Spleen (tissue), 11 donors: ENCODE measurements around the gene PHLDA2. TPM values are rescaled to one million over a fixed set of nuclear protein-coding genes. Genes with fewer than 3 reads are reported as not detected.

ENCODE experiments used
- DNase-seq: peaks from one replicate; pipeline ENCODE4 v3.0.0-alpha.2; 2020
- H3K27ac ChIP-seq, 8 donors: fragments of 200-600 bp; sonication (generic) in 7 of 8; 1 replicate in 4 of 8; 2 replicates in 4 of 8; pipeline versions ENCODE4 v1.5.0 to v1.8.0; 2016 to 2021; ENCODE audit warnings: inconsistent platforms in 4 of 8, mild to moderate bottlenecking in 4 of 8, moderate library complexity in 1 of 8
- H3K27me3 ChIP-seq, 7 donors: fragments of 200-600 bp; sonication (generic) in 6 of 7; replicated peaks in 1 of 7; 1 replicate in 4 of 7; 2 replicates in 3 of 7; pipeline versions ENCODE4 v1.5.0 to v1.8.0; 2016 to 2021; ENCODE audit warnings: inconsistent platforms in 3 of 7, mild to moderate bottlenecking in 1 of 7
- H3K36me3 ChIP-seq, 6 donors: fragments of 200-600 bp; sonication (generic) in 5 of 6; 1 replicate in 4 of 6; 2 replicates in 2 of 6; pipeline versions ENCODE4 v1.5.0 to v1.8.0; 2016 to 2021; ENCODE audit warnings: inconsistent platforms in 2 of 6
- H3K4me1 ChIP-seq, 6 donors: fragments of 200-600 bp; sonication (generic) in 5 of 6; 1 replicate in 3 of 6; 2 replicates in 3 of 6; pipeline versions ENCODE4 v1.5.0 to v1.8.0; 2016 to 2021; ENCODE audit warnings: inconsistent platforms in 3 of 6
- H3K4me3 ChIP-seq, 8 donors: fragments of 200-600 bp; sonication (generic) in 7 of 8; 1 replicate in 4 of 8; 2 replicates in 4 of 8; pipeline versions ENCODE4 v1.5.0 to v1.8.0; 2016 to 2021; ENCODE audit warnings: inconsistent platforms in 4 of 8, mild to moderate bottlenecking in 4 of 8, moderate library complexity in 2 of 8
- H3K9me3 ChIP-seq, 8 donors: fragments of 200-600 bp; sonication (generic) in 7 of 8; 1 replicate in 4 of 8; 2 replicates in 4 of 8; pipeline versions ENCODE4 v1.5.0 to v1.8.0; 2016 to 2021; ENCODE audit warnings: inconsistent platforms in 4 of 8
- CTCF ChIP-seq, 11 experiments: fragments of 200-600 bp in 7 of 11; fragments of 450-650 bp in 4 of 11; sonication (generic) in 4 of 11; IDR thresholded peaks in 8 of 11; conservative IDR thresholded peaks in 3 of 11; 1 replicate in 7 of 11; 2 replicates in 4 of 11; pipeline versions ENCODE4 v1.4.0 to v1.8.0; 2016 to 2021; ENCODE audit warnings: antibody characterized with exemption in 11 of 11, inconsistent platforms in 4 of 11, mild to moderate bottlenecking in 1 of 11
- POLR2A ChIP-seq, 3 donors: fragments of 450-650 bp; IDR thresholded peaks; one replicate each; pipeline ENCODE4 v1.5.1; 2017; ENCODE audit warnings: antibody characterized with exemption in 3 of 3, mild to moderate bottlenecking in 1 of 3
- POLR2AphosphoS5 ChIP-seq, 3 donors: sonication (generic); formaldehyde crosslinking; IDR thresholded peaks; one replicate each; pipeline ENCODE4 v1.5.1; 2017; ENCODE audit warnings: antibody characterized with exemption in 3 of 3
- WGBS, 5 donors: extraction: QIAGEN DNeasy Blood & Tissue Kit in 3 of 5; methylation state at CpG; one replicate each; pipeline versions ENCODE4 v1.1.5 to v1.1.7; 2013 to 2018; 5-methylcytosine and 5-hydroxymethylcytosine counted together
- intact Hi-C: fragments of 100-400 bp; cut with DNase I; formaldehyde crosslinking; loops from one replicate; pipeline ENCODE4 v1.15.0; 2023; ENCODE audit warnings: low total_unique reads
- polyA plus RNA-seq, 3 donors: library from polyadenylated mRNA; stranded (reverse); fragments of 200-250 nt; gene quantifications; one replicate each; pipeline ENCODE4 v1.2.1, GENCODE V29; 2013
- total RNA-seq, 7 donors: library from RNA; depleted of rRNA in 3 of 7; stranded (reverse); fragments of >200 nt in 3 of 7; fragmentation: NEBNext Ultra II Directional in 4 of 7; extraction: Animal tissue kit (Norgen Biotek cat#: 25700) in 4 of 7; gene quantifications; one replicate each; pipeline versions ENCODE4 v1.1.0 to v1.2.1, GENCODE V29; 2016 to 2021
- donor health status: healthy with polysubstance abuse.
- donor health status: DM: no; HTN: no; CAD: no; lungs with moderate emphysema.
- donor health status: DM: no; HTN: no; CAD: no.
- donor health status: Bipolar disorder and iron deficiency.
- donor health status: healthy.
- donor health status: DM: no; HTN: no; CAD: no.
- donor health status: DM: yes; HTN: yes; CAD: no.

PHLDA2 gene
- total and polyA plus RNA-seq, 10 donors, result 1.4 to 3.5 (median 1.7) TPM; not detected in 1

- WGBS, 5 donors, result 72 to 83% (median 74%) methylated on average over 9 of the region's 9 CpGs
- Histone ChIP-seq H3K4me3 (no peak overlapping the region), H3K36me3 (no peaks in the 10 kb centered on the region), H3K27me3 (no peaks in the 10 kb centered on the region), H3K27ac (no peak overlapping the region), H3K9me3 (no peaks in the 10 kb centered on the region), H3K4me1 (peaks cover 20 to 60% (median 49%) of the 10 kb centered on the region in 6 donors)
- DNase-seq, result no peak
- no peak for TF ChIP-seq CTCF (IDR thresholded peaks at IDR 0.05 in 8 of 11, conservative IDR thresholded peaks at IDR 0.05 in 3 of 11)
- no peak for TF ChIP-seq POLR2A (IDR thresholded peaks at IDR 0.05)
- TF ChIP-seq POLR2AphosphoS5 (IDR thresholded peaks at IDR 0.05), result no peak
- intact Hi-C loops, result no loop called here
Measured at GRCh38 chr11:2896047-2896446, 33.2 kb downstream of the PHLDA2 start.

- no peak overlapping the region for H3K4me3 ChIP-seq
- H3K27ac ChIP-seq, result no peak overlapping the region
- intact Hi-C loops, result no loop called here
- WGBS, 5 donors, result 89 to 94% (median 91%) methylated on average over 3 to 4 of the region's 4 CpGs
- no peak for TF ChIP-seq CTCF (IDR thresholded peaks at IDR 0.05 in 8 of 11, conservative IDR thresholded peaks at IDR 0.05 in 3 of 11)
- TF ChIP-seq POLR2A (IDR thresholded peaks at IDR 0.05), result no peak
- TF ChIP-seq POLR2AphosphoS5 (IDR thresholded peaks at IDR 0.05), result no peak
- H3K27me3 ChIP-seq, result no peaks in the 10 kb centered on the region
- no peak for DNase-seq
- H3K36me3 ChIP-seq, result no peaks in the 10 kb centered on the region
- H3K9me3 ChIP-seq, result no peaks in the 10 kb centered on the region
- H3K4me1 ChIP-seq, result peaks cover 17 to 52% (median 40%) of the 10 kb centered on the region in 6 donors
Measured at GRCh38 chr11:2893935-2894334, 35.3 kb downstream of the PHLDA2 start.

- H3K27ac ChIP-seq, result peak overlapping the region; percentile 67 to 89 (median 74)
- no peaks in the 10 kb centered on the region for H3K36me3 ChIP-seq
- 41 to 53% (median 50%) methylated on average over 3 to 4 of the region's 4 CpGs for WGBS, 5 donors
- no peak for DNase-seq
- TF ChIP-seq CTCF (IDR thresholded peaks at IDR 0.05 in 8 of 11, conservative IDR thresholded peaks at IDR 0.05 in 3 of 11) (peak in 2 of 11 experiments; percentile 7 to 18), POLR2AphosphoS5 (IDR thresholded peaks at IDR 0.05) (no peak), POLR2A (IDR thresholded peaks at IDR 0.05) (no peak)
- no peaks in the 10 kb centered on the region for H3K27me3 ChIP-seq
- H3K9me3 ChIP-seq, result no peaks in the 10 kb centered on the region
- H3K4me1 ChIP-seq, result peaks cover 10 to 51% (median 36%) of the 10 kb centered on the region in 6 donors
- H3K4me3 ChIP-seq, result peak overlapping the region in 7 of 8 donors; percentile 34 to 73 (median 42)
- intact Hi-C loops, result no loop called here
Measured at GRCh38 chr11:2892967-2893528, 36.2 kb downstream of the PHLDA2 start.

- DNase-seq, result peak; percentile 90
- peak; percentile 83 to 96 (median 93) for TF ChIP-seq CTCF (IDR thresholded peaks at IDR 0.05 in 8 of 11, conservative IDR thresholded peaks at IDR 0.05 in 3 of 11)
- no peak for TF ChIP-seq POLR2A (IDR thresholded peaks at IDR 0.05)
- TF ChIP-seq POLR2AphosphoS5 (IDR thresholded peaks at IDR 0.05), result peak; percentile 51 to 77 (median 66)
- H3K27ac ChIP-seq, result peak overlapping the region; percentile 67 to 89 (median 74)
- WGBS, 5 donors, result 0 to 1% (median 1%) methylated on average over 30 to 34 of the region's 34 CpGs
- intact Hi-C loops, result no loop called here
- H3K27me3 ChIP-seq, result no peaks in the 10 kb centered on the region
- no peaks in the 10 kb centered on the region for H3K9me3 ChIP-seq
- peak overlapping the region; percentile 34 to 73 (median 42) for H3K4me3 ChIP-seq
- peaks cover 10 to 51% (median 35%) of the 10 kb centered on the region in 6 donors for H3K4me1 ChIP-seq
- no peaks in the 10 kb centered on the region for H3K36me3 ChIP-seq
Measured at GRCh38 chr11:2892215-2892966, 36.8 kb downstream of the PHLDA2 start.
